ENCODE measurements around the gene ZNF609.

The ZNF609 gene

GRCh38 chr15:64697911-64698369 lies 237.6 kb downstream of the ZNF609 start:
- Histone ChIP-seq H3K9me3 (ENCODE audit: control insufficient read depth in 1 of 2, low read length in 2 of 2) (no peaks in the 10 kb centered on the region), H3K36me3 (ENCODE audit: control insufficient read depth in 1 of 2, insufficient read depth in 2 of 2, low read length in 2 of 2) (peaks cover 0 to 14% of the 10 kb centered on the region in 2 donors), H3K27me3 (ENCODE audit: control insufficient read depth in 1 of 2, insufficient read depth in 2 of 2, low read length in 2 of 2) (no peaks in the 10 kb centered on the region), H3K4me3 (ENCODE audit: low read depth in 1 of 2, low read length in 2 of 2) (no peak overlapping the region), H3K9ac (ENCODE audit: low read depth in 1 of 2, low read length in 2 of 2) (no peak overlapping the region), H3K27ac (ENCODE audit: low read depth, low read length) (no peak overlapping the region), H3K4me1 (ENCODE audit: control insufficient read depth in 1 of 2, insufficient read depth in 2 of 2, low read length in 2 of 2) (peaks cover 40 to 47% of the 10 kb centered on the region in 2 donors)

- no peaks in the 10 kb centered on the region for H3K9me3 ChIP-seq (ENCODE audit: control insufficient read depth in 1 of 2, low read length in 2 of 2)
- no peaks in the 10 kb centered on the region for H3K27me3 ChIP-seq (ENCODE audit: control insufficient read depth in 1 of 2, insufficient read depth in 2 of 2, low read length in 2 of 2)
- no peak overlapping the region for H3K9ac ChIP-seq (ENCODE audit: low read depth in 1 of 2, low read length in 2 of 2)
- peak overlapping the region; percentile 37 for H3K27ac ChIP-seq (ENCODE audit: low read depth, low read length)
- H3K4me3 ChIP-seq (ENCODE audit: low read depth in 1 of 2, low read length in 2 of 2): no peak overlapping the region
- H3K4me1 ChIP-seq (ENCODE audit: control insufficient read depth in 1 of 2, insufficient read depth in 2 of 2, low read length in 2 of 2): peaks cover 40 to 44% of the 10 kb centered on the region in 2 donors
- H3K36me3 ChIP-seq (ENCODE audit: control insufficient read depth in 1 of 2, insufficient read depth in 2 of 2, low read length in 2 of 2): peaks cover 0 to 8% of the 10 kb centered on the region in 2 donors
These were observed 238.4 kb downstream of the ZNF609 start for GRCh38 chr15:64698823-64699222.

GRCh38 chr15:64699751-64700388 lies 239.5 kb downstream of the ZNF609 start:
- Histone ChIP-seq H3K9ac (ENCODE audit: low read depth in 1 of 2, low read length in 2 of 2) (peak overlapping the region in 1 of 2 donors; percentile 53), H3K36me3 (ENCODE audit: control insufficient read depth in 1 of 2, insufficient read depth in 2 of 2, low read length in 2 of 2) (peaks cover 0 to 7% of the 10 kb centered on the region in 2 donors), H3K4me3 (ENCODE audit: low read depth in 1 of 2, low read length in 2 of 2) (peak overlapping the region in 1 of 2 donors; percentile 42), H3K4me1 (ENCODE audit: control insufficient read depth in 1 of 2, insufficient read depth in 2 of 2, low read length in 2 of 2) (peaks cover 40 to 44% of the 10 kb centered on the region in 2 donors), H3K27ac (ENCODE audit: low read depth, low read length) (peak overlapping the region; percentile 17), H3K27me3 (ENCODE audit: control insufficient read depth in 1 of 2, insufficient read depth in 2 of 2, low read length in 2 of 2) (no peaks in the 10 kb centered on the region), H3K9me3 (ENCODE audit: control insufficient read depth in 1 of 2, low read length in 2 of 2) (no peaks in the 10 kb centered on the region)

- Histone ChIP-seq H3K4me1 (ENCODE audit: control insufficient read depth in 1 of 2, insufficient read depth in 2 of 2, low read length in 2 of 2) (peaks cover 40 to 44% of the 10 kb centered on the region in 2 donors), H3K9me3 (ENCODE audit: control insufficient read depth in 1 of 2, low read length in 2 of 2) (no peaks in the 10 kb centered on the region), H3K27me3 (ENCODE audit: control insufficient read depth in 1 of 2, insufficient read depth in 2 of 2, low read length in 2 of 2) (no peaks in the 10 kb centered on the region), H3K36me3 (ENCODE audit: control insufficient read depth in 1 of 2, insufficient read depth in 2 of 2, low read length in 2 of 2) (no peaks in the 10 kb centered on the region), H3K9ac (ENCODE audit: low read depth in 1 of 2, low read length in 2 of 2) (peak overlapping the region in 1 of 2 donors; percentile 16), H3K27ac (ENCODE audit: low read depth, low read length) (no peak overlapping the region), H3K4me3 (ENCODE audit: low read depth in 1 of 2, low read length in 2 of 2) (peak overlapping the region in 1 of 2 donors; percentile 42)
These were observed 240.7 kb downstream of the ZNF609 start for GRCh38 chr15:64701051-64701450.

GRCh38 chr15:64701482-64702184 lies 241.3 kb downstream of the ZNF609 start:
- no peaks in the 10 kb centered on the region for H3K9me3 ChIP-seq (ENCODE audit: control insufficient read depth in 1 of 2, low read length in 2 of 2)
- H3K27ac ChIP-seq (ENCODE audit: low read depth, low read length): no peak overlapping the region
- H3K4me1 ChIP-seq (ENCODE audit: control insufficient read depth in 1 of 2, insufficient read depth in 2 of 2, low read length in 2 of 2): peaks cover 40 to 44% of the 10 kb centered on the region in 2 donors
- H3K9ac ChIP-seq (ENCODE audit: low read depth in 1 of 2, low read length in 2 of 2): peak overlapping the region; percentile 77 to 85
- H3K27me3 ChIP-seq (ENCODE audit: control insufficient read depth in 1 of 2, insufficient read depth in 2 of 2, low read length in 2 of 2): no peaks in the 10 kb centered on the region
- peak overlapping the region; percentile 89 to 92 for H3K4me3 ChIP-seq (ENCODE audit: low read depth in 1 of 2, low read length in 2 of 2)
- no peaks in the 10 kb centered on the region for H3K36me3 ChIP-seq (ENCODE audit: control insufficient read depth in 1 of 2, insufficient read depth in 2 of 2, low read length in 2 of 2)

GRCh38 chr15:64702816-64703631 lies 242.6 kb downstream of the ZNF609 start:
- Histone ChIP-seq H3K27ac (ENCODE audit: low read depth, low read length) (peak overlapping the region; percentile 55), H3K9ac (ENCODE audit: low read depth in 1 of 2, low read length in 2 of 2) (peak overlapping the region; percentile 77 to 85), H3K36me3 (ENCODE audit: control insufficient read depth in 1 of 2, insufficient read depth in 2 of 2, low read length in 2 of 2) (no peaks in the 10 kb centered on the region), H3K27me3 (ENCODE audit: control insufficient read depth in 1 of 2, insufficient read depth in 2 of 2, low read length in 2 of 2) (no peaks in the 10 kb centered on the region), H3K4me1 (ENCODE audit: control insufficient read depth in 1 of 2, insufficient read depth in 2 of 2, low read length in 2 of 2) (peaks cover 35 to 44% of the 10 kb centered on the region in 2 donors), H3K4me3 (ENCODE audit: low read depth in 1 of 2, low read length in 2 of 2) (peak overlapping the region; percentile 89 to 92), H3K9me3 (ENCODE audit: control insufficient read depth in 1 of 2, low read length in 2 of 2) (no peaks in the 10 kb centered on the region)

GRCh38 chr15:64703632-64703959 lies 243.2 kb downstream of the ZNF609 start:
- Histone ChIP-seq H3K9me3 (ENCODE audit: control insufficient read depth in 1 of 2, low read length in 2 of 2) (no peaks in the 10 kb centered on the region), H3K9ac (ENCODE audit: low read depth in 1 of 2, low read length in 2 of 2) (peak overlapping the region; percentile 59 to 72), H3K27me3 (ENCODE audit: control insufficient read depth in 1 of 2, insufficient read depth in 2 of 2, low read length in 2 of 2) (no peaks in the 10 kb centered on the region), H3K4me3 (ENCODE audit: low read depth in 1 of 2, low read length in 2 of 2) (peak overlapping the region; percentile 85 to 92), H3K4me1 (ENCODE audit: control insufficient read depth in 1 of 2, insufficient read depth in 2 of 2, low read length in 2 of 2) (peaks cover 34 to 44% of the 10 kb centered on the region in 2 donors), H3K36me3 (ENCODE audit: control insufficient read depth in 1 of 2, insufficient read depth in 2 of 2, low read length in 2 of 2) (no peaks in the 10 kb centered on the region), H3K27ac (ENCODE audit: low read depth, low read length) (no peak overlapping the region)

GRCh38 chr15:64705006-64705405 lies 244.6 kb downstream of the ZNF609 start:
- H3K4me3 ChIP-seq (ENCODE audit: low read depth in 1 of 2, low read length in 2 of 2): no peak overlapping the region
- no peaks in the 10 kb centered on the region for H3K27me3 ChIP-seq (ENCODE audit: control insufficient read depth in 1 of 2, insufficient read depth in 2 of 2, low read length in 2 of 2)
- H3K9me3 ChIP-seq (ENCODE audit: control insufficient read depth in 1 of 2, low read length in 2 of 2): no peaks in the 10 kb centered on the region
- no peak overlapping the region for H3K27ac ChIP-seq (ENCODE audit: low read depth, low read length)
- no peak overlapping the region for H3K9ac ChIP-seq (ENCODE audit: low read depth in 1 of 2, low read length in 2 of 2)
- no peaks in the 10 kb centered on the region for H3K36me3 ChIP-seq (ENCODE audit: control insufficient read depth in 1 of 2, insufficient read depth in 2 of 2, low read length in 2 of 2)
- peaks cover 25 to 30% of the 10 kb centered on the region in 2 donors for H3K4me1 ChIP-seq (ENCODE audit: control insufficient read depth in 1 of 2, insufficient read depth in 2 of 2, low read length in 2 of 2)

- no peak overlapping the region for H3K4me3 ChIP-seq (ENCODE audit: low read depth in 1 of 2, low read length in 2 of 2)
- H3K36me3 ChIP-seq (ENCODE audit: control insufficient read depth in 1 of 2, insufficient read depth in 2 of 2, low read length in 2 of 2): no peaks in the 10 kb centered on the region
- H3K27ac ChIP-seq (ENCODE audit: low read depth, low read length): no peak overlapping the region
- peaks cover 14 to 18% of the 10 kb centered on the region in 2 donors for H3K4me1 ChIP-seq (ENCODE audit: control insufficient read depth in 1 of 2, insufficient read depth in 2 of 2, low read length in 2 of 2)
- no peaks in the 10 kb centered on the region for H3K9me3 ChIP-seq (ENCODE audit: control insufficient read depth in 1 of 2, low read length in 2 of 2)
- no peaks in the 10 kb centered on the region for H3K27me3 ChIP-seq (ENCODE audit: control insufficient read depth in 1 of 2, insufficient read depth in 2 of 2, low read length in 2 of 2)
- H3K9ac ChIP-seq (ENCODE audit: low read depth in 1 of 2, low read length in 2 of 2): no peak overlapping the region
These were observed 245.9 kb downstream of the ZNF609 start for GRCh38 chr15:64706011-64706911.

All from duodenal mucosa (tissue), 2 donors.